OCI-LY7 (cell line): Measurements from ENCODE around the gene INF2. TPM values are rescaled to one million over a fixed set of nuclear protein-coding genes. Genes with fewer than 3 reads are reported as not detected.
A peak's percentile ranks its signal among the peaks of the same experiment; 100 is the strongest.
"Not testable (repeated sequence)": the region's sequence is repeated elsewhere in the genome, so short reads cannot be mapped to it uniquely, and the experiment has no call there.

ENCODE experiments used
- BruUV-seq: library from RNA; stranded (reverse); fragments of 400-500 nt; replicated peaks from 2 replicates; lab custom pipeline; 2021; lab: Mats Ljungman, UMichigan
- CTCF ChIA-PET: fragments of 300-600 bp; sonication (Branson Sonifier 250); formaldehyde crosslinking; loops from one replicate; lab custom pipeline; 2022; ENCODE audit warnings: antibody characterized with exemption; ENCODE audit not compliant: unreplicated experiment; lab: Charles Lee
- POLR2A ChIA-PET: fragments of 300-600 bp; sonication (Branson Sonifier 250); formaldehyde crosslinking; loops from one replicate; lab custom pipeline; 2022; ENCODE audit warnings: antibody characterized with exemption; lab: Charles Lee
- DNase-seq: peaks from one replicate; pipeline ENCODE4 v3.0.0-alpha.2; 2015; ENCODE audit warnings: low spot score
- H2AFZ ChIP-seq: fragments of 200-600 bp; sonication (generic), shearing (Covaris generic); 2 replicates; pipeline ENCODE4 v1.6.1; 2014; ENCODE audit warnings: mild to moderate bottlenecking, antibody characterized with exemption, low read length, moderate library complexity
- H3K27ac ChIP-seq: fragments of 200-600 bp; sonication (generic); 2 replicates; pipeline ENCODE4 v1.5.1; 2014; ENCODE audit warnings: mixed run types, low read depth, mild to moderate bottlenecking, moderate library complexity, low read length, inconsistent platforms; ENCODE audit not compliant: poor library complexity, severe bottlenecking
- H3K36me3 ChIP-seq: fragments of 200-600 bp; sonication (generic); 2 replicates; pipeline ENCODE4 v1.6.1; 2014; ENCODE audit warnings: mild to moderate bottlenecking, antibody characterized with exemption, low read length, moderate library complexity, mixed read lengths; ENCODE audit not compliant: insufficient read depth
- H3K4me1 ChIP-seq: fragments of 200-600 bp; sonication (generic); 2 replicates; pipeline ENCODE4 v1.5.1; 2014; ENCODE audit warnings: mild to moderate bottlenecking, low read length; ENCODE audit not compliant: insufficient read depth, poor library complexity, severe bottlenecking
- H3K4me2 ChIP-seq: fragments of 200-600 bp; sonication (generic); 2 replicates; pipeline ENCODE4 v1.6.1; 2014; ENCODE audit warnings: mild to moderate bottlenecking, low read length
- H3K4me3 ChIP-seq: fragments of 200-600 bp; sonication (generic); 2 replicates; pipeline ENCODE4 v1.5.1; 2014; ENCODE audit warnings: mild to moderate bottlenecking, low read depth, low read length; ENCODE audit not compliant: poor library complexity, severe bottlenecking
- H3K79me2 ChIP-seq: fragments of 200-600 bp; sonication (generic); 2 replicates; pipeline ENCODE4 v1.6.1; 2016; ENCODE audit warnings: low read depth, mild to moderate bottlenecking, low read length, moderate library complexity, mixed read lengths; ENCODE audit not compliant: insufficient read depth
- H3K9me2 ChIP-seq: fragments of 200-600 bp; sonication (generic); 2 replicates; pipeline ENCODE4 v1.6.1; 2016; ENCODE audit warnings: mild to moderate bottlenecking, low read length, mixed read lengths; ENCODE audit not compliant: insufficient read depth
- H3K9me3 ChIP-seq: fragments of 200-600 bp; sonication (generic); 2 replicates; pipeline ENCODE4 v1.6.1; 2014; ENCODE audit warnings: mild to moderate bottlenecking, mixed run types, low read length, mixed read lengths
- H4K20me1 ChIP-seq: fragments of 200-600 bp; sonication (generic); 2 replicates; pipeline ENCODE4 v1.6.1; 2014; ENCODE audit warnings: mild to moderate bottlenecking, antibody characterized with exemption, low read length, moderate library complexity, mixed read lengths; ENCODE audit not compliant: insufficient read depth
- CTCF ChIP-seq: fragments of 200-600 bp; sonication (generic); conservative IDR thresholded peaks from 2 replicates; pipeline ENCODE4 v1.5.1; 2014; ENCODE audit warnings: mild to moderate bottlenecking, antibody characterized with exemption, low read length, moderate library complexity, mixed read lengths
- EZH2phosphoT487 ChIP-seq: fragments of 200-600 bp; sonication (generic); IDR thresholded peaks from 2 replicates; pipeline ENCODE4 v1.6.1; 2018; ENCODE audit warnings: low read depth, borderline replicate concordance, mild to moderate bottlenecking, mixed run types, antibody characterized with exemption, low read length, moderate library complexity, mixed read lengths
- intact Hi-C: fragments of 100-400 bp; cut with micrococcal nuclease; formaldehyde crosslinking; loops from one replicate; pipeline ENCODE4 v1.10.0; 2022; ENCODE audit not compliant: unreplicated experiment
- total RNA-seq, 2 experiments: library from RNA; depleted of rRNA in 1 of 2; stranded (reverse); fragments of >200 nt in 1 of 2; shearing (Covaris generic) in 1 of 2; gene quantifications; 2 replicates each; pipeline ENCODE4 v1.2.3, GENCODE V29; 2014 to 2022

The INF2 gene
- total RNA-seq, 2 experiments from 2014 or later = 39.4 to 51.6 TPM

DNA sequence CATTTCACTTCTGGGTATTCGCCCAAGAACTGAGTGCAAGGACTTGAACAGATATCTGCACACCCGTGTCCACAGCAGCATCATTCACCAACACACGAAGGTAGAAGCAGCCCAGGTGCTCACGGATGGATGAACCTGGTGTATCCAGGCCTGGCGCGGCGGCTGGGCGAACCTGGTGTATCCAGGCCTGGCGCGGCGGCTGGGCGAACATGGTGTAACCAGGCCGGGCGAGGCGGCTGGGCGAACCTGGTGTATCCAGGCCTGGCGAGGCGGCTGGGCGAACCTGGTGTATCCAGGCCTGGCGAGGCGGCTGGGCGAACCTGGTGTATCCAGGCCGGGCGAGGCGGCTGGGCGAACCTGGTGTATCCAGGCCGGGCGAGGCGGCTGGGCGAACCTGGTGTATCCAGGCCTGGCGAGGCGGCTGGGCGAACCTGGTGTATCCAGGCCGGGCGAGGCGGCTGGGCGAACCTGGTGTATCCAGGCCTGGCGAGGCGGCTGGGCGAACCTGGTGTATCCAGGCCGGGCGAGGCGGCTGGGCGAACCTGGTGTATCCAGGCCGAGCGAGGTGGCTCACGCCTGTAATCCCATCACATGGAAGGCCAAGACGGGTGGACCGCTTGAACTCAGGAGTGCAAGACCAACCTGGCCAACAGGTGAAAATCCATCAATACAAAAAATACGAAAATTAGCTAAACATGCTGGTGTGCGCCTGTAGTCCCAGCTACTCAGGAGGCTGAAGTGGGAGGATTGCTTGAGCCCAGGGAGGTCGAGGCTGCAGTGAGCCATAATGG lies 36.1 kb upstream of the INF2 start:
- H3K4me3 ChIP-seq, BruUV-seq, H3K79me2 ChIP-seq, intact Hi-C loops, H3K9me2 ChIP-seq, H2AFZ ChIP-seq, H3K36me3 ChIP-seq, H3K9me3 ChIP-seq, H3K27ac ChIP-seq, DNase-seq, H4K20me1 ChIP-seq, H3K4me2 ChIP-seq, POLR2A ChIA-PET: not testable (repeated sequence)
- H3K4me1 ChIP-seq = peaks cover 49% of the 10 kb centered on the region
- CTCF ChIA-PET = interaction anchor here (0.5 kb wide), 1 partner anchor 258 kb away, joined by 3 read pairs; no protein-coding TSS in a partner anchor

- DNase-seq = no peak
- Histone ChIP-seq H3K9me3 (no peaks in the 10 kb centered on the region), H3K27ac (no peak overlapping the region), H3K36me3 (no peaks in the 10 kb centered on the region), H3K79me2 (no peaks in the 10 kb centered on the region), H3K4me2 (no peak overlapping the region), H2AFZ (no peak overlapping the region), H3K4me3 (no peak overlapping the region), H3K9me2 (no peaks in the 10 kb centered on the region), H3K4me1 (peaks cover 57% of the 10 kb centered on the region), H4K20me1 (no peaks in the 10 kb centered on the region)
- TF ChIP-seq CTCF = no peak
- no peak for TF ChIP-seq EZH2phosphoT487
- intact Hi-C loops = no loop called here
- no TSS peak for BruUV-seq
- ChIA-PET POLR2A (no interaction called here), CTCF (no interaction called here)
Observed at GRCh38 chr14:104654119-104654518, 35.3 kb upstream of the INF2 start.

DNA sequence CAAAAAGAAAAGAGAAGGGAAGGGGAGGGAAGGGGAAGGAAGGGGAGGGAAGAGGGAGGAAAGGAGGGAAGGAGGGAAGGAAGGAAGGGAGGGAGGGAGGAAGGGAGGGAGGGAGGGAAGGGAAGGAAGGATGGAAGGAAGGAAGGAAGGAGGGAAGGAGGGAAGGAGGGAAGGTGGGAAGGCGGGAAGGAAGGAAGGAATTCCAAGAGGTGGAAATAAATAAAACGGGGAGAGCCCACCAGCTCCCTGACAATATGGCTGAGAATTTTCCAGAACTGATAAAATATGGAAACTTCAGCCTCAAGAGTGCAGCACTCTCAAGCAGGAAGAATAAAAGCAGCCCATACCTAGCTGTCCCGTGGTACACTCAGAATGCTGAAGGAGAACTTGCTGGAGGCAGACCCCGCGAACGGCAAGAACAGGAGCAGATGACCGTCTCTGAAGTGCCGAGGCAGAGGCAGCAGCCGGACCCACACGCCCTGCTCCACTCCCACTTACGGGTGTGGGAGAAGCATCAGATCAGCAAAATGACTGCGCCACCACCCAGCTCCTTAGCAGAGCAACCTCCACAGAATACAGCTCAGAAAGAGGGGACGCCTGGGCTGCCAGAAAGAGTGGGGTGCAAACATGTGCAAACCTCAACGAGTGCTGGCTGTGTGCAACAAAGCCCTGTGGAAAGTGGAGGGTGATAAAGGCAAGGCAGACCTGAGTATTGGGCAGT lies 34.1 kb upstream of the INF2 start:
- CTCF ChIA-PET = interaction anchor here (1.2 kb wide), 1 partner anchor 26 kb away, joined by 5 read pairs; no protein-coding TSS in a partner anchor
- H3K27ac ChIP-seq = peak overlapping the region; percentile 99
- H3K9me2 ChIP-seq = no peaks in the 10 kb centered on the region
- no peaks in the 10 kb centered on the region for H3K36me3 ChIP-seq
- DNase-seq = no peak
- intact Hi-C loops = no loop called here
- POLR2A ChIA-PET = interaction anchor here (1.8 to 1.9 kb wide), 2 partner anchors 23 to 26 kb away, joined by 6 to 11 read pairs; no protein-coding TSS in a partner anchor
- H3K4me3 ChIP-seq = no peak overlapping the region
- H2AFZ ChIP-seq = no peak overlapping the region
- H3K79me2 ChIP-seq = no peaks in the 10 kb centered on the region
- no peaks in the 10 kb centered on the region for H3K9me3 ChIP-seq
- H3K4me2 ChIP-seq = peak overlapping the region; percentile 84; the same call in 1 of the 2 replicates
- H4K20me1 ChIP-seq = no peaks in the 10 kb centered on the region
- peaks cover 64% of the 10 kb centered on the region for H3K4me1 ChIP-seq
- TF ChIP-seq CTCF = no peak
- TF ChIP-seq EZH2phosphoT487 = no peak
- no TSS peak for BruUV-seq
